Sigmoid colon (tissue), 3 donors: ENCODE results near the gene COPA.

Source experiments
- POLR2A ChIP-seq, 2 donors: fragments of 450-650 bp; IDR thresholded peaks; one replicate each; pipeline ENCODE4 v1.6.1; 2016; ENCODE audit warnings: antibody characterized with exemption in 2 of 2, mild to moderate bottlenecking in 2 of 2, moderate library complexity in 2 of 2
- TF ChIP-seq, protein P1 (sequence below), 4 experiments: fragments of 450-650 bp in 3 of 4; fragments of 200-600 bp in 1 of 4; IDR thresholded peaks; one replicate each; pipeline ENCODE4 v1.5.1; 2016 to 2019; ENCODE audit warnings: antibody characterized with exemption in 4 of 4, mild to moderate bottlenecking in 3 of 4, moderate library complexity in 2 of 4

DNA sequence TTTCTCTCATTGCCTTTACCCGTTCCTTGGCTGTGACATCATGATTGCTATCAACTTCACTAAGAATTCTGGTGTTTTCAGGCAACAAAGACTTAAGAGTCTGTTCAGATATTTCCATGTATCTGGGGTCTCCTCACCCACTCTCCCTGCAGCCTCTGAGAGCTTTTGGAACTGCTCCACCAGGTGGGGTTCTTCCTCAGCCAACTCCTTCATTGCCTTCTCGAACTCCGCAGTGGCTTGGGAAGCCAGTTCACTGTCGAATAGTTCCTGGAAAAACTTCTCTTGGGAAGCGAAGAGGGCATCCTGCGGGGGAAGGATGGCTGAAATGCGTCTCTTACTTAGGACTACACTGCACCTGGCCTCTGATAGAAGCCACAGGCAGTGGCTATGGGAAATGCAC is 60.2 kb downstream of the COPA start:
- no peak for TF ChIP-seq POLR2A (IDR thresholded peaks at IDR 0.05)
- TF ChIP-seq, protein P1, sequence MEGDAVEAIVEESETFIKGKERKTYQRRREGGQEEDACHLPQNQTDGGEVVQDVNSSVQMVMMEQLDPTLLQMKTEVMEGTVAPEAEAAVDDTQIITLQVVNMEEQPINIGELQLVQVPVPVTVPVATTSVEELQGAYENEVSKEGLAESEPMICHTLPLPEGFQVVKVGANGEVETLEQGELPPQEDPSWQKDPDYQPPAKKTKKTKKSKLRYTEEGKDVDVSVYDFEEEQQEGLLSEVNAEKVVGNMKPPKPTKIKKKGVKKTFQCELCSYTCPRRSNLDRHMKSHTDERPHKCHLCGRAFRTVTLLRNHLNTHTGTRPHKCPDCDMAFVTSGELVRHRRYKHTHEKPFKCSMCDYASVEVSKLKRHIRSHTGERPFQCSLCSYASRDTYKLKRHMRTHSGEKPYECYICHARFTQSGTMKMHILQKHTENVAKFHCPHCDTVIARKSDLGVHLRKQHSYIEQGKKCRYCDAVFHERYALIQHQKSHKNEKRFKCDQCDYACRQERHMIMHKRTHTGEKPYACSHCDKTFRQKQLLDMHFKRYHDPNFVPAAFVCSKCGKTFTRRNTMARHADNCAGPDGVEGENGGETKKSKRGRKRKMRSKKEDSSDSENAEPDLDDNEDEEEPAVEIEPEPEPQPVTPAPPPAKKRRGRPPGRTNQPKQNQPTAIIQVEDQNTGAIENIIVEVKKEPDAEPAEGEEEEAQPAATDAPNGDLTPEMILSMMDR (IDR thresholded peaks at IDR 0.05): no peak
